COLO668 (cell line): ENCODE results near the gene EXD1.

ENCODE experiments used
- DNase-seq: peaks from one replicate; lab custom pipeline; 2025; ENCODE audit not compliant: unreplicated experiment; lab: John Stamatoyannopoulos, UW

EXD1 gene

GRCh38 chr15:41231422-41232226 is 1.1 kb upstream of the EXD1 start:
- no peak for DNase-seq

DNA sequence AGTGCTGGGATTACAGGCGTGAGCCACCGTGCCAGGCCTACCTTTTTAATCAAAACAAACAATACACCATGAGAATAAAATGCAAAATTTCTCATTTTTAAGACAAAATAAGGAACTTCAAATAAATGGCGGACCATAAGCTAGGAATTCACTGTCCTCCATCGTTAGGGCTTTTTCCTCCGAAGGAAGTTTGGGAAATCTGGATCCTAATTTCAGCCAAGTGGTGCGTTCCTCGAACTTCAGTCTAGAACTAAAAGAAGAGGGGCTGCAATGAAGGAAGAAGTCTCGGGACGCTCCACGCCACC is 260 bp downstream of the EXD1 start:
- no peak for DNase-seq

GRCh38 chr15:41219381-41219780 is 11.2 kb downstream of the EXD1 start:
- DNase-seq, result no peak

- DNase-seq, result no peak
Measured at GRCh38 chr15:41218851-41219250, 11.7 kb downstream of the EXD1 start.

- DNase-seq, result no peak
Measured at GRCh38 chr15:41215708-41216107, 14.8 kb downstream of the EXD1 start.

GRCh38 chr15:41207687-41208448 is 22.7 kb downstream of the EXD1 start:
- DNase-seq, result no peak

DNA sequence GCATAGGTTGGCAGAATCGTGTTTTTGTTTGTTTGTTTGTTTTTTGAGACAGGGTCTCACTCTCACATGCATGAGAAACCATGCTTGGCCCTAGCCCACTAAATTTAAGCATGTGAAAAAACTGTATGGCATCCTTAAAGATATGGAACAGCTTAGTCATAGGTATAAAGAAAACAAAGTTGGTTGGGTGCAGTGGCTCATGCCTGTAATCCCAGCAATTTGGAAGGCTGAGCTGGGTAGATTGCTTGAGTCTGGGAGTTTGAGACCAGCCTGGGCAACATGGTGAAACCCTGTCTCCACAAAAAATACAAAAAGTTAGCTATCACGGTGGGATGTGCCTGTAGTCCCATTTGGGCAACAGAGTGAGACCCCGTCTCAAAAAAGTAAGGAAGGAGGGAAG is 25.2 kb downstream of the EXD1 start:
- DNase-seq, result no peak

GRCh38 chr15:41203395-41203794 is 27.2 kb downstream of the EXD1 start:
- no peak for DNase-seq

DNA sequence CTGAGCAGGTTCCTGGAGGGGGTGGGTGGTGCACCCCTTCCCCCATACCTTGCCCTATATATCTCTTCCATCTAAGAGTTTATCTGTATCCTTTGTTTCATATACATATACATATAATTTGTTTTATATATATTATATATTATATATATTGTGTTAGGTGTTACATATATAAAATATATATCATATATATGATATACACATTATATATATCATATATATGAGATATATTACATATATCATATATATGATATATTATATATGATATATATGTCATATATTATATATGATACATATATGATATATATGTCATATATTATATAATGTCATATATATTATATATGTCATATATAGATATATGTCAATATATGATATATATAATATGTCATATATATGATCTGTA is 31.1 kb downstream of the EXD1 start:
- no peak for DNase-seq

DNA sequence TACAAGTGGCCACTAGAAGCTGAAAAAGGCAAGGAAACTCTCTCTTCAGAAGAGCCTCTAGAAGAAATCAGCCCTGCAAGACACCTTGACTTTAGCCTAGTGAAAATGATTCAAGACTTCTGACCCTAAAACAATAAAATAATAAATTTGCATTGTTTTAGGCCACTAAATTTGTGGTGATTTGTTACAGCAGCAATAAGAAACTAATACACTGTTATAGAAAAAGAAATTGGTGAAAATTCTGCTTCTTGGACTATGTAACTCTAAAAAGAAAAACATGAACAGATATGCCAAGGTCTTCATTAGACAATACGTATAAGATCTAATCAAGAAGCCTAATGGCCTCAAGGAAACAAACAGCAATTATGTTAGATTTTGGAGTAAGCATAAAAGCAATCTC is 36.1 kb downstream of the EXD1 start:
- no peak for DNase-seq

- DNase-seq, result no peak
Measured at GRCh38 chr15:41183581-41183980, 47.0 kb downstream of the EXD1 start.

DNA sequence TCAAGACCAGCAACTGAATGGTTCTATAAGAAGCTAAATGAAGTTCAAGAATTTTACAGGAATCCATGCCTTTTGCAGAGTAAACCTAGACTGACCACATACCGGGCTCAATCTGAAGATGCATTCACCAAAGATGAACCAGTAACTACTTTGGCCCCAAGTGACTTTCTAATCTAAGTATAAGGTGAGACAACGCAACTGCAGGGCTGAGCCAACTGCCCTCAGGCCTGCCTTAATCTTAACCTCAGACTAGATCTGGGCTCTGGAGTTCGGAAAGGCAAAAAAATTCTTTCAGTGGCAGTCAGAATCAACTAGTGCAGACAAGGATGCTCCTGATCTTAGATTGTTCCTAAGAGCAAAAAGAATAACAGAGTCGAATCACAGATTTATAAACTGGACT is 48.3 kb downstream of the EXD1 start:
- no peak for DNase-seq

- no peak for DNase-seq
Measured at GRCh38 chr15:41180206-41180789, 50.3 kb downstream of the EXD1 start.

GRCh38 chr15:41169781-41170180 is 60.8 kb downstream of the EXD1 start:
- no peak for DNase-seq

GRCh38 chr15:41169086-41169485 is 61.5 kb downstream of the EXD1 start:
- no peak for DNase-seq

DNA sequence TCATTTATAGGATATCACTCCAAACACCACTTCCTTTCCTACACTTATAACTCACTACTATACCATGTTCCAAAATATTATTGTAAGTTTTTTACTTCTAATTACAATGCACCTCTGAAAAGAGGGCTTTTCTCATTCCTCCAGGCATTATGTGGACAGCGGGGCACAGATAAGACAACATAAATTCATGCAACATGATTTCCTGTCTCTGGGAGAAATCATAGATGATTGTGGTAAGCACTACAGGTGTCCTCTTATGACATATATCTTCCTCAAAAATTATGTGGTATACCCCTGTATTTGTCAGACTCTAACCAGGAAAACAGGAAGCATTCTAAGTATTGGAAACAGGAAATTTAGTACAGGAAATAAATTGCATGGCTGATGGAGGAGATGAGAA is 68.8 kb downstream of the EXD1 start:
- no peak for DNase-seq

- no peak for DNase-seq
Measured at GRCh38 chr15:41161336-41161735, 69.2 kb downstream of the EXD1 start.

- no peak for DNase-seq
Measured at GRCh38 chr15:41160639-41161315, 69.8 kb downstream of the EXD1 start.

GRCh38 chr15:41154412-41154811 is 76.1 kb downstream of the EXD1 start:
- no peak for DNase-seq

- DNase-seq, result no peak
Measured at GRCh38 chr15:41153733-41154132, 76.8 kb downstream of the EXD1 start.

- DNase-seq, result no peak
Measured at GRCh38 chr15:41151451-41152005, 79.0 kb downstream of the EXD1 start.
